Measurements from ENCODE around the gene APBA1.

- TF ChIP-seq CEBPB (IDR thresholded peaks at IDR 0.05; ENCODE audit: low read depth, low read length) (no peak), CTCF (conservative IDR thresholded peaks at IDR 0.05; ENCODE audit: low read depth, low read length) (no peak), BHLHE40 (IDR thresholded peaks at IDR 0.05; ENCODE audit: low read depth, low read length) (no peak), SMC3 (IDR thresholded peaks at IDR 0.05; ENCODE audit: low read depth, low read length) (no peak), FOS (IDR thresholded peaks at IDR 0.05; ENCODE audit: low read depth, low read length) (no peak), POLR2A (IDR thresholded peaks at IDR 0.05; ENCODE audit: low read depth, low read length) (no peak), RAD21 (IDR thresholded peaks at IDR 0.05; ENCODE audit: low read length) (no peak)
Measured at GRCh38 chr9:69445251-69445650, 226.9 kb downstream of the APBA1 start.

Measured in IMR-90 (cell line).